ENCODE results near the gene LRIG2.
A peak's percentile ranks its signal among the peaks of the same experiment; 100 is the strongest.

GRCh38 chr1:113073479-113073950 lies 517 bp downstream of the LRIG2 start:
- no peak for TF ChIP-seq REST (IDR thresholded peaks at IDR 0.05)
- TF ChIP-seq CTCF (IDR thresholded peaks at IDR 0.05; ENCODE audit: low read depth, low read length, missing input control), result peak; percentile 9
- no peak for TF ChIP-seq RAD21 (IDR thresholded peaks at IDR 0.05)
- no peak for TF ChIP-seq ATF3 (IDR thresholded peaks at IDR 0.05)
- no peak for TF ChIP-seq TAF1 (conservative IDR thresholded peaks at IDR 0.05)
- TF ChIP-seq SP1 (IDR thresholded peaks at IDR 0.05), result no peak
- no peak for TF ChIP-seq YY1 (IDR thresholded peaks at IDR 0.05)
- TF ChIP-seq ZBTB33 (IDR thresholded peaks at IDR 0.05), result no peak
- no peak for TF ChIP-seq NR2F2 (IDR thresholded peaks at IDR 0.05)
- no peak for TF ChIP-seq RXRA (IDR thresholded peaks at IDR 0.05)
- no peak for TF ChIP-seq EGR1 (IDR thresholded peaks at IDR 0.05; ENCODE audit: low read depth in 2 of 2)
- TF ChIP-seq MAX (IDR thresholded peaks at IDR 0.05), result no peak
- TF ChIP-seq HNF4A (conservative IDR thresholded peaks at IDR 0.05), result no peak
- TF ChIP-seq FOXA1 (IDR thresholded peaks at IDR 0.05), result no peak
